D721Med (cell line): ENCODE results near the gene ERICH2.

Experiments used
- DNase-seq: peaks from one replicate; pipeline ENCODE4 v3.0.0; 2011; ENCODE audit warnings: low spot score; ENCODE audit not compliant: insufficient read length
- FAIRE-seq: peaks from 2 replicates; lab custom pipeline; 2011; peaks lifted over from hg19 to GRCh38; lab: Jason Lieb, UNC
- CTCF ChIP-seq: IDR thresholded peaks from 2 replicates; pipeline ENCODE4 v1.5.1; 2012; ENCODE audit warnings: mild to moderate bottlenecking, control low read depth; ENCODE audit not compliant: insufficient read depth; ENCODE audit errors: missing control alignments

ERICH2 gene

GRCh38 chr2:170812710-170813600, 42.8 kb downstream of the ERICH2 start:
- DNase-seq = no peak
- TF ChIP-seq CTCF = peak; percentile 77
- peak; percentile 74 for FAIRE-seq

DNA sequence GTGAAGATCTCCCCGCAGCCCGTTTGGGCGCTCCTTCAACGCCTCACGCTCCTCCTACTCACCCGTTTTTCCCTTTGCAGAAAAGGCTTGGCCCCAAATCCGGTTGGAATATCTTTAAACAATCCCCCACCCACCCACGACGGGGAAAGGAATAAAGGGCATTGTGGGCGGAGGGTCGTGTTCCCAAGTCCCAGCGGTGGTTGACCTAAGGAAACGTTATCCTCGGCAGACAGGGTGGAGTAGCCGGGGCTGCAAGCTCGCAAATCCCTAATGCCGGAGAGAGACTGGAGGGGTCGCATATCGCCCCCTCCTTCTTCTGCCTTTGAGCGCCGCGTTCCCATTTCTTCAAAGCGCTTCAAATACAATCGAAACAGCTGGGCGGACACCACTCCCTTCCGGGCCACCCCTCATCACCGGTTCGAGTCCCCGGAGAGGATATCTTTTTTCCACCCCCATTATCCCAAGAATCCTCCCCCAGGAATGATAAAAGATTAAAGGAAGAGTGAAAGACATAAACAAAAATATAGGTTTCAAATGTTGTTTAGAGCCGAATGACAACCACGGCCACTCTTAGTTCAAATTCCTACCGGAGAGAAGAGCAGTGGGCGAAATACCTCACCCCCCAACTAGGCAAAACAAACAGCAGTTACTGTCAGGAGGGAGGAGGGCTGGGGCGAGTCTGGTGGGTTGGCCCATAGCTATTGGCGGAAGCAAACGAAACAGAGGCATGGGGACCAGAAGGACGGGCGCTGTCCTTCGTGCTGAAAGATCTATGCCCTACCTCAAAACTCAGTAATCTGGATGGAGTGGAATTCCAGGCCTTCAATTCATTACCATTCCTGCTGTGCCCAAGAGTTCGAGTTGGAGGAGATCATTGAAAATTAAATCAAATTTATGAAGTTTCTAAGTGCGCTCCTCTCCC, 43.7 kb downstream of the ERICH2 start:
- TF ChIP-seq CTCF = no peak
- no peak for DNase-seq
- no peak for FAIRE-seq

- no peak for FAIRE-seq
- no peak for DNase-seq
- no peak for TF ChIP-seq CTCF
Observed at GRCh38 chr2:170814533-170815230, 44.5 kb downstream of the ERICH2 start.

DNA sequence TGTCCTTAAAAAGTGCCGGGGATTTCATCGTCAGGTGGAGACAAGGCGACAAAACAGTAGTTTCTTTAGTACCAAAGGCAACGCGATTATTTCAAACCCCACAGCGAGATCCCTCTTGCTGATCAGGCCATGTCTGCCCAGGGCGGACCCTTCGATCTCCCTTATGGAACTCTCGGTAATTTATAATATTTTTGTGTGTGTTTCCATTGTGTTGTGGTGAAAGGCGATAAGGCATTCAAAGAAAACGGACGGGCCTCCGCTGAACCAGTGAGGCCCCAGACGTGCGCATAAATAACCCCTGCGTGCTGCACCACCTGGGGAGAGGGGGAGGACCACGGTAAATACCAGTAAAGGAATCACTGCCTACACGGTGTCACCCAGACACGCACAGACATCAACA, 45.1 kb downstream of the ERICH2 start:
- no peak for TF ChIP-seq CTCF
- DNase-seq = no peak
- FAIRE-seq = no peak

GRCh38 chr2:170815746-170816503, 45.7 kb downstream of the ERICH2 start:
- TF ChIP-seq CTCF = peak; percentile 77
- DNase-seq (no peak), FAIRE-seq (no peak)

GRCh38 chr2:170816504-170817092, 46.4 kb downstream of the ERICH2 start, which contains the start of gene GAD1:
GAD1 (plus strand) TSS chr2:170816887; CDS start chr2:170818592, 1,705 bp downstream.
- TF ChIP-seq CTCF = no peak
- DNase-seq (no peak), FAIRE-seq (no peak)
